GM19438 (cell line): Measurements from ENCODE around the gene PLXNA2.

ENCODE experiments used
- ATAC-seq: cut with Tn5 transposase; IDR thresholded peaks from one replicate; pipeline ENCODE4 v1.9.1; 2021; ENCODE audit warnings: low read depth; ENCODE audit not compliant: unreplicated experiment

PLXNA2 gene, protein sequence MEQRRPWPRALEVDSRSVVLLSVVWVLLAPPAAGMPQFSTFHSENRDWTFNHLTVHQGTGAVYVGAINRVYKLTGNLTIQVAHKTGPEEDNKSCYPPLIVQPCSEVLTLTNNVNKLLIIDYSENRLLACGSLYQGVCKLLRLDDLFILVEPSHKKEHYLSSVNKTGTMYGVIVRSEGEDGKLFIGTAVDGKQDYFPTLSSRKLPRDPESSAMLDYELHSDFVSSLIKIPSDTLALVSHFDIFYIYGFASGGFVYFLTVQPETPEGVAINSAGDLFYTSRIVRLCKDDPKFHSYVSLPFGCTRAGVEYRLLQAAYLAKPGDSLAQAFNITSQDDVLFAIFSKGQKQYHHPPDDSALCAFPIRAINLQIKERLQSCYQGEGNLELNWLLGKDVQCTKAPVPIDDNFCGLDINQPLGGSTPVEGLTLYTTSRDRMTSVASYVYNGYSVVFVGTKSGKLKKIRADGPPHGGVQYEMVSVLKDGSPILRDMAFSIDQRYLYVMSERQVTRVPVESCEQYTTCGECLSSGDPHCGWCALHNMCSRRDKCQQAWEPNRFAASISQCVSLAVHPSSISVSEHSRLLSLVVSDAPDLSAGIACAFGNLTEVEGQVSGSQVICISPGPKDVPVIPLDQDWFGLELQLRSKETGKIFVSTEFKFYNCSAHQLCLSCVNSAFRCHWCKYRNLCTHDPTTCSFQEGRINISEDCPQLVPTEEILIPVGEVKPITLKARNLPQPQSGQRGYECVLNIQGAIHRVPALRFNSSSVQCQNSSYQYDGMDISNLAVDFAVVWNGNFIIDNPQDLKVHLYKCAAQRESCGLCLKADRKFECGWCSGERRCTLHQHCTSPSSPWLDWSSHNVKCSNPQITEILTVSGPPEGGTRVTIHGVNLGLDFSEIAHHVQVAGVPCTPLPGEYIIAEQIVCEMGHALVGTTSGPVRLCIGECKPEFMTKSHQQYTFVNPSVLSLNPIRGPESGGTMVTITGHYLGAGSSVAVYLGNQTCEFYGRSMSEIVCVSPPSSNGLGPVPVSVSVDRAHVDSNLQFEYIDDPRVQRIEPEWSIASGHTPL (N-terminal part only)

DNA sequence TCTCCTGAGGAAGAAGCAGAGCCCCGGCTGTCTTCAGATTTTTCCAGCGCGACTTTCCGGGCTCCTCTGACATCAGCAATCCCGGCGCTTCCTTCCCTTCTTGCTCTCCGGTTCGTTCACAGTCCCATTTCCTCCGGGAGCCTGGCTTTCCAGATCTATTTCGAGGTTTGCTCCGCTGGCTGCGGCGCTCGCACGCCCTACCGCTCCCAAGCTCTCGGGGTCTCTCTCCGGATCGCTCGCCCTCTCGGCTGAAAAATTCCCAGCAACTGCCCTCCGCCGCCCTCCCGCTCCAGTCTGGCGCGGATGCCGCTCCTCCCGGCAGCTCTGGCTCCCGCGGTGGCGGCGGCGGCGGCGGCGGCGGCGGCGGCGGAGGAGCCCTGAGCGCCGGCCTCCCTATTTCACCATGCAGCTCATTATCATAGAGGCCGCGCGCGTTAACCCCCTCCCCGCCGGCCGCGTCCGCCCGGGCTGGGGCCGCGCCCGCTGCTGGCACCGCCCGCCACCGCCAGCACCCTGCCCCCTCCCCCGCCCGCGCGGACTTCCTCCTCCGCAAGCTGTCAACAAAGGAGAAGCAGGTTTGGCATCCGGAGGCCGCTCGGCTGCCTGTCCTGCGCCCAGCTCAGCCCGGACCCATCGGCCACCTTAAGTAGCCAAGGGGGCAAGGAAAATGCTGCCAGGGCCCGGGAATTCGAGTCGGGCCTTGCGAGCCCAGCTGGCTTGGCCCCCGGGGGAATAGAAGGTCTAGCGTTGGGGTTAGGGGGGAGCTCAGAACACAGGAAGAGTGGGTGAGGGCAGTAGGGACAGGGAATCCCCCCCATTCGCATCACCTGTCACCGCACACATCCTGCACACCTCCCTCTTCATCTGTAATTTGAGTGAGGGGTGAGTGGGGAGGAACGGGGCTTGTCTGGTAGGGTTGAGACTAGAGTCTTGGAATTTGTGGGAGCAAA lies at the start of gene PLXNA2:
Gene PLXNA2 (minus strand): TSS at position 418 of the 950 bp plus-strand sequence. CDS start 26,462 bp downstream, outside the sequence.
- no peak for ATAC-seq

DNA sequence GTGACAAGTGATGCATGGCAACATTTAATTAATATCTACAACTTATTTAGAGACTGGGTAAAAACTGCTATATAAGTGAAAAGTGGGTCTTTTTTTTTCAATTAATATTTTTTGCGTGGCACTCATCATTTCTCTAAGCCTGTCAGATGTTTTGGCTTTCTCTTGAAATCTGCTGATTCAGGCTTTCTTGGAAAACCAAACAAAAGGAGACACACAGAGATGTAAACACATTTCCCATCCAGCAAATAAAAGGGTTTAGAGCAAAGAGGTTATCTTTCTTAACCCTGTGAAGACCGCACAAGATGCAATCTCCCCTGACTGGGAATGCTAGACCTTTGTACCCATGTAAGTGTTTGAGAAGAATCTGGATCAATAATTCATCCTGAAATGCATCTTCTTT lies 48.7 kb upstream of the PLXNA2 start:
- ATAC-seq, result no peak

DNA sequence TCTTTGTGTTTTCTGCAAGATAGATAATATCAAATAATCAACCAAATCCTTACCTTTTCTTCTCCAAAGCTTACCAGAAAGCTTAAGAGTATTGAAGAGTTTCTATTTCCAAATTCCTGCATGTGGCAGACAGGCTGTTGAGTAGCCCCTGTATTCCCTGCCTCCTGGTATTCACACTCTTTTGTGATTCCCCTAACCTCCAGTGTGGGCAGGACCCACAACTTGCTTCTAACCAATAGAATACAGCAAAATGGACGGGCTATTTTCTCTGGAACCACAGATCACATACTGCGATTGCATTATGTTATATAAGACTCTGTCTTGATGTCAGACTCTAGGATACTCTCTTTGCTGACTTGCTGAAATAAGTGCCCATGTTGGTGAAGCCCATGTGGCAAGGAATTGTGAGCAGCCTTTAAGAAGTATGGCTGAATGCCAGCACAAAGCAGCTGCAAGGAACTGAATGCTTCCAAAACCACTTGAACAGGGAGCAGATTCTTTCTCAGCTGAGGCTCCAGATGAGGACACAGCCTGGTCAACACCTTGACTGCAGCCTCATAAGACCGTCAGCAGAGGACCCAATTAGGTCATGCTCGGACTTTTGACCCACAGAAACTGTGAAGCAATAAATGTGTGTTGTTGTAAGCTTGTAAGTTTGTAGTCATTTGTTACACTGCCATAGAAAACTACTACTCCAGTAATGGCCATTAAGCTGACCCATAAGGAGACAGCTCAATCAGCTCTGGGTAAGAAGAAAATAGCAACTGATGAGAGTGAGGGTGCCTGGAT lies 47.9 kb upstream of the PLXNA2 start:
- ATAC-seq, result no peak

DNA sequence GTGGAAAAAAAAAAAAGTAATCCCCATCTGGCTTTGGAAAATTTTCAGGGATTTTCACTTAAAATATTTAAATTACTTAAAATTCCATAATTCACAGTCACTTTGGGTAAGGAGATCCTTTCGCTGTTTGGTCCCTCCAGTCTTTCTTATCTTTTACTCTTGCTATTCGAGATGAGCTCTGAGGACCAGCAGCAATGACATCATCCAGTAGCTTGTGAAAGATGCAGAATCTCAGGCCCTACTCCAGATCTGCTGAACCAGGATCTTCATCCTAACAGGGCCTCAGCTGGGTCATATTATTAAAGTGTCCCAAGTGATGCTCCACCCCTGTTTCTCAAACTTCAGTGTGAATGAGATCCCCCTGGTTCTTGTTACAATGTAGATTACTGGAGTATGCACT lies 46.9 kb upstream of the PLXNA2 start:
- no peak for ATAC-seq

DNA sequence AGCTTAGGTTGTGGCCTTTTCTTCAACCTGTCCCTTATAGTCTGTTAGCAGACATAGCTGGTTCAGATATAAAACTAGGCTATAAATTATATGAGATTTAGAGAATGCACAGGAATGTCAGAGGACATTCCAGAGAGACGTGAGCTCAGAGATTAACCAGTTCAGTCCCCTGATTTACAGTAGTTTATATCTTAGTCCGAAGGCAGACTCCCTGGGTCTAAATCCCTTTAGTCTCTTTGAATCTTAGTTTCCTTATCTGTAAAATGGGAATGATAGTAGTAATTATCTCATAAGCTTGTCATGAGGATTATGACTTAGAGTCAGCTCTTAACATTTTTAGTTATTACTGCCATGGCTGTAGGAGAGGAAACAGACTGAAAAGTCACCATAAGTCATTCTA lies 45.5 kb upstream of the PLXNA2 start:
- no peak for ATAC-seq

DNA sequence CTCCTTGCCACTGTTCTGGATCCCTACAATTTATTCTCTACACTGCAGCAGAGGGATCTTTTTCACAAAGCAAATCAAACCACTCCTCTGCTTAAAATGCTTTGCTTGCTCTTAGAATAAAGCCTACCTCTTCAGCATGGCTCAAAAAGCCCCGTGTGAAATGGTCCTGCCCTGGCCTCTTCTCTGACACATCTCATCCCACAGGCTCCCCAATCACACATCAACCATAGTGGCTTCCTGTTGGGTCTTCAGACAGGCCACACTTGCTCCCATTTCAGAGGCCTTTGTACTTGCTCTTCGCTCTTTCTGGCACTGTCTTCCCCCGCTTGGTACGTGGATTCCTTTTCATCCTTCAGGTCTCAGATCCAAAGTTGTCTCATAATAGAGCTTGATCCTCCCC lies 44.3 kb upstream of the PLXNA2 start:
- no peak for ATAC-seq

DNA sequence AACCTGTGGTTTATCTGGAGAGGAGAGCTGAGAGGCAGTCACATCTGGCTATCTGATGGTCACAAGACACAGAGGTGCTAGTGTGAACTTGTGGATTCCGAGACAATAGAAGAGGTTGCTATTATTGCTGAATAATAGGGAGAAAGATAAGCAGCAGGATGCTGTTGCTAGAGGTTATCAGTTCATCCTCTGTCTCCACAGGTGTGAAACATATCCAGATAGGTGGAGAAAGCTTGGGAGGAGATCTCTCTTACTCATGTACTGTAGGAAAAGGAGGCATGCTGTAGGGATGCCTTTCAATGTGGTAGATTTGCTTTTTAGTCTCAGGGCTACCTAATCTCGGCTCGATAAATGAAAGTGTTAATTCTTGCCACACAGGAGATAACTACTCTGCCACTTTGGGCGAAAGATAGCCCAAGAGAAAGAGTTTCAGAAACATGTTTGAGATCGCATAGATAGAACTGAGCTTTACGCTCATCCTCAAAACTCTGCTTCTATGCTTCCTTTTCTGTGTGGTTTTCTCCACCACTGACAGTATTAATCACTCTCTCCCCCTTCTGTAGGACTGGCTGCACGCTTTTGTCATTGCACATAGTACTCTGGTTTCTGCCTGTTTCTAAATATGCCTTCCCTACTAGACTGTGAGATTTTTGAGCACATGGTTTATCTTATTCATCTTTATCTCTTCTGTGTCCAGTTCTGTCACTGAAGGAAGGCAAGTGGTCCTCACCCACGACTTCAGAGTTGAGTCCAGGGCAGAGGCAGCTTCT lies 36.7 kb upstream of the PLXNA2 start:
- no peak for ATAC-seq

DNA sequence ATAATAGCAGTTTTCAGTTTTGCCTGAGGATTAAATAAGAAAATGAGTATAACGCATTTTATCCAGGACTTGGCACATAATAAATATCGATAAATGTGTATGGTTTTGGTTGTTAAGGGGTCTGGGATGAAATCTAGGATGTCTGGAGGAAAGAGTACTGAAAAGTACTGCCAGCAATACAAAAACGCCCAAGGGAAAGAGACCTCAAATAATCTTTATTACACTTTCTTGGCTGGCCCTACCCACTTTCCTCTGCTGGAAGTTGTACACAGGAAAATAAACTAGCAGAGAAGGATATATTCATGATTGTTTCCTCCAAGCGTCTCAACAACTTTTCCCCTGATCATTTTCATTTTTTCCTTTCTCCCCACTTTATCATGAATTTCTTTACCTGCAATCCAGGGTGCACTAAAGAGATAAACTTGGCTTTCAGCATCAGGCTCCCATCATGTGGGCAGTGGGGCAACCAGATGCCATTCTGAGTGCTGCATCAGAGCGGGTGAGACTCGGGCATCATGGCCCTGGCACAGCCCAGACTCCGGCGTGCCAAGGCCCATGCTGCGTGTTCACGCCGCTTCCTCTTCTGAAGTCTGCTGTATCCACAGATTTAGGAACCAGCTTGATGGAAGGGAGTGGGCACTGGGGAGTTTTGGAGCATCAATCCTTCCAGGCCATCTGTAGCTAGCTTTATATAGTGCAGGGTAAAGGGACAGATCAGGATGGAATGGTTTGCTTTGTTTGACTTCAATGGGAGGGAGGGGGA lies 35.8 kb upstream of the PLXNA2 start:
- ATAC-seq, result no peak

DNA sequence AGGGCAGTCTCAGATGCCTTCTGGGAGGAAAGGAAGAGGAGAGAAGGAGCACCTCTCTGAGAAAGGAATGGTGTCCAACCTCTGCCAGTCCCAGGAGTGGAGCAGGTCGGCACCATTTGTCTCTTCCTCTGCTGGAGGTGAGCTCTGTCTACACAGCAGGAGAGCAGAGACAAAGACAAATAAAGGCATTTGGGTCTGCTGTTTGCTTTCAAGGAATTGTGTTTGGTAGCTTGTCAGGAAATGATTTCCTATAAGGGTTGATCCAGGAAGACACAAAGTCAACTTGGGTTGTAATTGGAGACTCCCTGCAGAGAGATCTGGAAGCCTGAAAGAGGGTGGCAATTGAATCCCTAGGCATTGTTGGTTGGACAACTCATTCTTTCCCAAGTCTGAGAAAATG lies 34.5 kb upstream of the PLXNA2 start:
- ATAC-seq, result no peak

DNA sequence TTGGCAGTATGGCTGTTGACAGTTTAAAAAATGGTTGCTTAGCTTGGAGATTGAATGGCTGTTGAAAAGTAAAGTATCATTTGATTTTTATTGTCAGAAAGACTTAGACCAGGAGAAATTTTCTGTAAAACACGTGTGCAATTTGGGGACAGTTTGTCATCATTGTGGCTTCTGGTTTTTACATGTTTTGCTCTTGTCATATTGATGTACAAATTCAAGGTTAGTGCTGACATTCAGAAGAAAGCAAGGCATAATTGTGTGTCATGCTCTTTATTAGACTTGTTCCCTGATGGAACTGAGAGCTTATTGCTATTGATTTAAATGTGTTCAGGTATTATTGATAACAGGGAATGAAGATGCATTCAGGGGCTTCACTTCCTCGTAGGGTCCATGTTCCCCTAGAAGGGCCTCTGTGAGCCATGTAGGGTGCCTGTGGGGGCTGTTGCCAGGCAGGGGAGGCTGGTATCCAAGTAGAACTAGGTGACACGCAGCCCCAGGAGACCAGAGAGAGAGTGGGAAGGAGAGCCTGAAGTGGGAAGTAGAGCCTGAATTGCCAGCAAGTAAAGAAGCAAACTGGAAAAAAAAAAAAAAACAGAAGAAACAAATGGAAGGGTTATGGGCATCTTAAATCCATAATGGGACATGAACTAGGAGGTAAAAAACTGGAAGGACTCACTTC lies 32.7 kb upstream of the PLXNA2 start:
- no peak for ATAC-seq

DNA sequence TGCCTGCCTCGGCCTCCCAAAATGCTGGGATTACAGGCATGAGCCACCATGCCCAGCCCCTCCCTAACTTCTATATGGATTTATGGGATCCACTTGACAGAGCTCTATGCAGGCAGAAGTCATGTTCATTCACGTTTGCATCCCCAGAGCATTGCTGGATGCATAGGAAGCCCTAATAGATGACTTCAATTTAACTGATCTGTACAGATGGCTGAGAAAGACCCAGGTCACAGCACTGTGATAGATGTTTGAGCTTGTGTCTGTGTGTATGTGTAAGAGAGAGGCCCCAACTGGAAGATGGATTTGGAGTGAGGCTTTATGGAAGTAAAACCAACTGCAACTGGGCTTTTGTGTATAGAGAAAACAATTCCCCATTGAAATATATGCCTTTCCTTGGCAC lies 30.9 kb upstream of the PLXNA2 start:
- no peak for ATAC-seq

DNA sequence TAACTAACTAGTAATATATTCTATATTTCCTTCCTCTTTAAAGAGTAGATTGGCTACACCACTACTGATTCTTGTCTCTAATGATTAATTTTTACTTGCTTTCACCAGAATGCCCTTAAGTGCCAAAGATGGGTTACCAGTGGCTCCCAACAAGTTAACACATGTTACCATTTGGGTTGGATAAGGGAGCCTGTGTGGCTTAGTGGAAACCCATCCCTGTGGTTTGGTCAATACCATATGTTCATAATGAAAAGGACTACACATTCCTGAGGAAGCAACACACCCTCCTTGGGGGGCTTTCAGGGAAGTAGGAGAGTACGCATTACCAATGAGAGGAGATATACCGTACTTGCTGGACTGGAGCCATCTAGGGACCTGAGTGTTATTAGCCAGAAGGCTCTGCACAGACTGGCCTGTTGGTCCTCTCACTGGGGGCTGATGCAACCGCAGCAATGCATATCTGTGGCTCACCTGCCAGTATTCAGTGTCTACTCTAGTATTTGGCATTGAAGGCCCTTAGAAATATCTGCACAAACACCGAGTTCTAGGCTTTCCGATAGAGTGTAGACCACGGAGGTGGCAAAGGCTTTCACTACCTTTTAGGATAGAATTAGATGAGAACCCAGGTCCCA lies 29.3 kb upstream of the PLXNA2 start:
- no peak for ATAC-seq

DNA sequence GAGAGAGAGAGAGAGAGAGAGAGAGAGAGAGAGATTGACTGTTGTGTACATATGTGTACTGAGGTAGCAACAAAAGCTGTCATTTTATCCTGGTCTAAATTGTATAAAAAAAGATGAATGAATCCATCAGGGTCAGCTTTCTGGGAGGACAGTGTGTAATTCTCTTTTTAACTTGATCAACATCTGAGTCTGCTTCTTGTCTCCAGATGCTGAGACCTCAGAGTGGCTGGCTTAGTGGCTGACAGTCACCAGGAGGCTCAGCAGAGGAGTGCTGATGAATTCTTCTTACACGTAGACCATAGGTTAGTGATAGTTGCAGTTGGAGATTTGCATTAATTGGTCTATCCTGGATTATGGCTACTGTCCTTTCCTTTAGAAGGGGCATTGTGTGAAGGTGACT lies 28.5 kb upstream of the PLXNA2 start:
- no peak for ATAC-seq

DNA sequence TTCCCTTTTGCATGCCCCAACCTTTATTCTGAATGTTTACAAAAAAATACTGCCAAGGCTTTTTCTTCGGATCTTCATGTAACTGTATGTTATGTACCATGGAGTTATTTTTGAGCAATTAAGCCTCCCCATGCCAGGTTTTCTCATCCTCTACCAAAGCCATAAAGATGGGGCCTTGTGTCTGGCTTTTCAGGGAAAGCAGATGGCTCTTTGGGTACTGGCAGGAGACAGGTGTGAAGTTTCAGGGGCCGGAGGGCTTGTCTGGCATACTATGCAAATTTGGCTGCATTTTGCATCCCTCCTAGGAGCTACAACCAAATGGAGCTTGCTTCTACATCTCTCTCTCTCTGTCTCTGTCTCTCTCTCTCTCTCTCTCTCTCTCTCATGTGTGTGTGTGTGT lies 28.1 kb upstream of the PLXNA2 start:
- ATAC-seq, result no peak

DNA sequence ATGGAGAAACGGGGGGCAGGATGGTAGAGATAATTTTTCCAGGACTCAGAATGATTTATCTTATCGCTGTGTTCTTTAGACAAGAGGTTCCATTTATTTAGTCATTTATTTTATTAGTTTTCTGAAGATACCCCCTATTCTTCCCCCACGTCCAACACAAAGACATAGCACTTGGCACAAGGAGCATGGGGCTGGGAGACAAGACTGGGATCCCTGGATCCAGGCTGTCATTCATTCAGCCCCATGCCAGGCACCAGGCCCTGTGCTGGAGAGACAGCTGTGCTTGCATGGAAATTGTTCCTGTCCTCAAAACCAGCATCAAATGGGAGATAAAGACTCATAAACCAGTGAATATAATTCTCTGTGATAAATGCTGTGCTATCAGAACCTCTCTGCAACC lies 27.1 kb upstream of the PLXNA2 start:
- ATAC-seq, result no peak

DNA sequence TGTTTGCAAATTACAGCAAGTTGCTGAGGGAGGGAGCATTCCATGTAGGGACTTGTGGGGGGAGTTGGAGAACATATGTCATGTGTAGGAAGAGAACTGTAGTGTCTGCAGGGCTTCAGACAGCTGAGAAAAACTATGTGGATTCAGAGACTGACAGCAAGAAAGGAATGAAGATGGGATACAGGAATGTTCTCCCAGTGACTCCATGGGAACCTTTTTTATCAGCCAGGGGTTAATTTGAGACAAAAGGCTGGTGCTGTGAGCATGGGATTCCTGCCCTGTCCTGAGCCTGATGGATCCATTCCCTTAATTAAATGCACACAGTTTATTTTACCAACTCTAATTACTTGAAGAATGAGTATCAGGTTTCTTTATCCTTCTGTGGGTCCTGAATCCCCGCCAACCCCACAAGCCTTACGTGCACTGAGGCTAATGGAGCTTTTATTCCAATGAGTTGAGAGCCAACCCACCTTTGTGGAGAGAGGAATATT lies 26.5 kb upstream of the PLXNA2 start:
- no peak for ATAC-seq

DNA sequence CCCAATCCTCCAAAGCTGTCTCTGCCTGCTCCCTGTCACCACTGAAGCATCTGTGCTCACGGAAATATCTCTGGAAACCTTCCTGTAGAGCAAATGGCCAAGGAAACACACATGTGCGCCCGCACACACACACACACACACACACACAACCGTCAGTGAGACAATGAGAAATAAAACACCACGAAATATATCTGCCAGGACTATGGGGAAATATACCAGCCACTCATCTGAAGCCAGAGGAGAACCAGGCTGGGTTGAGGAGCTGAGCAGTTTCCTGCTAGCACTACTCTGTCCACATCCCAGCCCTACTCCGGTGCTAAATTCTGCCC lies 25.1 kb upstream of the PLXNA2 start:
- no peak for ATAC-seq
